ENCODE measurements around the gene DNMT3A.

DNMT3A gene

GRCh38 chr2:25323042-25323514 lies 18.6 kb downstream of the DNMT3A start:
- Histone ChIP-seq H3K4me2 (ENCODE audit: low read length, poor library complexity, severe bottlenecking) (no peak overlapping the region), H3K23ac (ENCODE audit: low read length in 2 of 2) (no peak overlapping the region), H3K27ac (ENCODE audit: low read length, poor library complexity, severe bottlenecking) (no peak overlapping the region), H4K91ac (ENCODE audit: low read length) (no peak overlapping the region), H3K4me3 (ENCODE audit: insufficient read depth in 1 of 2, low read depth in 1 of 2, low read length in 2 of 2) (no peak overlapping the region), H2AFZ (ENCODE audit: low read depth, low read length) (no peak overlapping the region), H3K9me3 (ENCODE audit: control insufficient read depth, low read length) (peaks cover 8% of the 10 kb centered on the region), H3K36me3 (ENCODE audit: control insufficient read depth in 1 of 2, insufficient read depth in 2 of 2, low read depth in 1 of 2, low read length in 2 of 2) (peaks cover 9 to 12% of the 10 kb centered on the region in 2 experiments), H3K18ac (ENCODE audit: low read depth in 1 of 2, low read length in 2 of 2) (no peak overlapping the region), H3K4me1 (ENCODE audit: control insufficient read depth, insufficient read depth, low read depth, low read length) (peaks cover 18% of the 10 kb centered on the region), H3K79me1 (replicated peaks; ENCODE audit: low read length, poor library complexity, severe bottlenecking) (peaks cover 51% of the 10 kb centered on the region), H2BK120ac (ENCODE audit: low read depth, low read length) (no peak overlapping the region), H3K27me3 (ENCODE audit: control insufficient read depth in 1 of 2, insufficient read depth in 1 of 2, low read length in 2 of 2) (no peaks in the 10 kb centered on the region), H3K4ac (ENCODE audit: low read depth in 1 of 2, low read length in 2 of 2) (no peak overlapping the region), H2AK5ac (ENCODE audit: low read length, severe bottlenecking) (no peak overlapping the region), H3K9ac (ENCODE audit: low read length) (no peak overlapping the region), H2BK12ac (ENCODE audit: low read length in 2 of 2) (no peak overlapping the region), H2BK15ac (ENCODE audit: low read depth, poor library complexity, severe bottlenecking) (no peak overlapping the region), H2BK5ac (ENCODE audit: low read depth, low read length, poor library complexity, severe bottlenecking) (no peak overlapping the region), H4K8ac (ENCODE audit: low read length) (peak overlapping the region; percentile 19), H3K14ac (ENCODE audit: low read length in 2 of 2) (no peak overlapping the region)
- peak; percentile 54 for DNase-seq
- WGBS, result 34% methylated on average over 13 of the region's 13 CpGs

- Histone ChIP-seq H3K9me3 (ENCODE audit: control insufficient read depth, low read length) (peaks cover 8% of the 10 kb centered on the region), H3K27me3 (ENCODE audit: control insufficient read depth in 1 of 2, insufficient read depth in 1 of 2, low read length in 2 of 2) (no peaks in the 10 kb centered on the region), H3K23ac (ENCODE audit: low read length in 2 of 2) (no peak overlapping the region), H2BK12ac (ENCODE audit: low read length in 2 of 2) (peak overlapping the region in 1 of 2 experiments; percentile 56), H3K18ac (ENCODE audit: low read depth in 1 of 2, low read length in 2 of 2) (no peak overlapping the region), H2AK5ac (ENCODE audit: low read length, severe bottlenecking) (no peak overlapping the region), H3K4ac (ENCODE audit: low read depth in 1 of 2, low read length in 2 of 2) (no peak overlapping the region), H3K27ac (ENCODE audit: low read length, poor library complexity, severe bottlenecking) (no peak overlapping the region), H3K4me2 (ENCODE audit: low read length, poor library complexity, severe bottlenecking) (no peak overlapping the region), H3K79me1 (replicated peaks; ENCODE audit: low read length, poor library complexity, severe bottlenecking) (peaks cover 45% of the 10 kb centered on the region), H4K91ac (ENCODE audit: low read length) (no peak overlapping the region), H3K9ac (ENCODE audit: low read length) (no peak overlapping the region), H2BK15ac (ENCODE audit: low read depth, poor library complexity, severe bottlenecking) (no peak overlapping the region), H4K8ac (ENCODE audit: low read length) (no peak overlapping the region), H2BK5ac (ENCODE audit: low read depth, low read length, poor library complexity, severe bottlenecking) (no peak overlapping the region), H3K36me3 (ENCODE audit: control insufficient read depth in 1 of 2, insufficient read depth in 2 of 2, low read depth in 1 of 2, low read length in 2 of 2) (peaks cover 9 to 10% of the 10 kb centered on the region in 2 experiments), H3K4me1 (ENCODE audit: control insufficient read depth, insufficient read depth, low read depth, low read length) (peaks cover 18% of the 10 kb centered on the region), H3K4me3 (ENCODE audit: insufficient read depth in 1 of 2, low read depth in 1 of 2, low read length in 2 of 2) (no peak overlapping the region), H2AFZ (ENCODE audit: low read depth, low read length) (no peak overlapping the region), H3K14ac (ENCODE audit: low read length in 2 of 2) (no peak overlapping the region), H2BK120ac (ENCODE audit: low read depth, low read length) (no peak overlapping the region)
- no peak for DNase-seq
- WGBS, result 92% methylated on average over 9 of the region's 9 CpGs
These were observed 19.4 kb downstream of the DNMT3A start for GRCh38 chr2:25322312-25322711.

GRCh38 chr2:25320077-25320476 lies 21.6 kb downstream of the DNMT3A start:
- Histone ChIP-seq H3K23ac (ENCODE audit: low read length in 2 of 2) (no peak overlapping the region), H3K9me3 (ENCODE audit: control insufficient read depth, low read length) (no peaks in the 10 kb centered on the region), H3K36me3 (ENCODE audit: control insufficient read depth in 1 of 2, insufficient read depth in 2 of 2, low read depth in 1 of 2, low read length in 2 of 2) (peaks cover 0 to 4% of the 10 kb centered on the region in 2 experiments), H2AFZ (ENCODE audit: low read depth, low read length) (no peak overlapping the region), H3K4ac (ENCODE audit: low read depth in 1 of 2, low read length in 2 of 2) (no peak overlapping the region), H3K18ac (ENCODE audit: low read depth in 1 of 2, low read length in 2 of 2) (no peak overlapping the region), H3K27ac (ENCODE audit: low read length, poor library complexity, severe bottlenecking) (no peak overlapping the region), H2BK5ac (ENCODE audit: low read depth, low read length, poor library complexity, severe bottlenecking) (no peak overlapping the region), H3K79me1 (replicated peaks; ENCODE audit: low read length, poor library complexity, severe bottlenecking) (peaks cover 42% of the 10 kb centered on the region), H2BK15ac (ENCODE audit: low read depth, poor library complexity, severe bottlenecking) (no peak overlapping the region), H3K4me3 (ENCODE audit: insufficient read depth in 1 of 2, low read depth in 1 of 2, low read length in 2 of 2) (no peak overlapping the region), H2AK5ac (ENCODE audit: low read length, severe bottlenecking) (no peak overlapping the region), H3K4me2 (ENCODE audit: low read length, poor library complexity, severe bottlenecking) (no peak overlapping the region), H3K14ac (ENCODE audit: low read length in 2 of 2) (no peak overlapping the region), H2BK12ac (ENCODE audit: low read length in 2 of 2) (no peak overlapping the region), H3K9ac (ENCODE audit: low read length) (no peak overlapping the region), H3K27me3 (ENCODE audit: control insufficient read depth in 1 of 2, insufficient read depth in 1 of 2, low read length in 2 of 2) (no peaks in the 10 kb centered on the region), H4K91ac (ENCODE audit: low read length) (no peak overlapping the region), H4K8ac (ENCODE audit: low read length) (no peak overlapping the region), H3K4me1 (ENCODE audit: control insufficient read depth, insufficient read depth, low read depth, low read length) (peaks cover 20% of the 10 kb centered on the region), H2BK120ac (ENCODE audit: low read depth, low read length) (no peak overlapping the region)
- WGBS, result 85% methylated on average over 3 of the region's 3 CpGs
- DNase-seq, result no peak

GRCh38 chr2:25316101-25316500 lies 25.6 kb downstream of the DNMT3A start:
- Histone ChIP-seq H3K23ac (ENCODE audit: low read length in 2 of 2) (no peak overlapping the region), H3K27me3 (ENCODE audit: control insufficient read depth in 1 of 2, insufficient read depth in 1 of 2, low read length in 2 of 2) (no peaks in the 10 kb centered on the region), H3K4me3 (ENCODE audit: insufficient read depth in 1 of 2, low read depth in 1 of 2, low read length in 2 of 2) (no peak overlapping the region), H3K79me1 (replicated peaks; ENCODE audit: low read length, poor library complexity, severe bottlenecking) (peaks cover 22% of the 10 kb centered on the region), H2BK120ac (ENCODE audit: low read depth, low read length) (no peak overlapping the region), H2AFZ (ENCODE audit: low read depth, low read length) (no peak overlapping the region), H2BK5ac (ENCODE audit: low read depth, low read length, poor library complexity, severe bottlenecking) (no peak overlapping the region), H3K9ac (ENCODE audit: low read length) (no peak overlapping the region), H2BK15ac (ENCODE audit: low read depth, poor library complexity, severe bottlenecking) (no peak overlapping the region), H2AK5ac (ENCODE audit: low read length, severe bottlenecking) (no peak overlapping the region), H4K8ac (ENCODE audit: low read length) (no peak overlapping the region), H4K91ac (ENCODE audit: low read length) (no peak overlapping the region), H3K14ac (ENCODE audit: low read length in 2 of 2) (no peak overlapping the region), H2BK12ac (ENCODE audit: low read length in 2 of 2) (no peak overlapping the region), H3K36me3 (ENCODE audit: control insufficient read depth in 1 of 2, insufficient read depth in 2 of 2, low read depth in 1 of 2, low read length in 2 of 2) (peaks cover 13 to 34% of the 10 kb centered on the region in 2 experiments), H3K4me1 (ENCODE audit: control insufficient read depth, insufficient read depth, low read depth, low read length) (peaks cover 13% of the 10 kb centered on the region), H3K27ac (ENCODE audit: low read length, poor library complexity, severe bottlenecking) (no peak overlapping the region), H3K4ac (ENCODE audit: low read depth in 1 of 2, low read length in 2 of 2) (no peak overlapping the region), H3K18ac (ENCODE audit: low read depth in 1 of 2, low read length in 2 of 2) (no peak overlapping the region), H3K4me2 (ENCODE audit: low read length, poor library complexity, severe bottlenecking) (no peak overlapping the region), H3K9me3 (ENCODE audit: control insufficient read depth, low read length) (no peaks in the 10 kb centered on the region)
- no peak for DNase-seq
- WGBS, result 89% methylated on average over 5 of the region's 8 CpGs
